DOHH2 (cell line): ENCODE results near the gene SPON1.

Experiments
- H3F3A ChIP-seq: fragments of 200-600 bp; sonication (generic), shearing (Covaris generic); 2 replicates; pipeline ENCODE4 v1.6.0; 2016; ENCODE audit warnings: antibody characterized with exemption, mild to moderate bottlenecking; ENCODE audit not compliant: control insufficient read depth, insufficient read depth
- H3K27ac ChIP-seq: fragments of 200-600 bp; sonication (generic); 2 replicates; pipeline ENCODE4 v1.5.1; 2014; ENCODE audit warnings: low read depth, mild to moderate bottlenecking, low read length, moderate library complexity
- H3K27me3 ChIP-seq: fragments of 200-600 bp; sonication (generic); 2 replicates; pipeline ENCODE4 v1.6.1; 2014; ENCODE audit warnings: mild to moderate bottlenecking, low read length, mixed read lengths; ENCODE audit not compliant: control insufficient read depth
- H3K36me3 ChIP-seq: fragments of 200-600 bp; sonication (generic); 2 replicates; pipeline ENCODE4 v1.6.1; 2014; ENCODE audit warnings: mild to moderate bottlenecking, low read length, moderate library complexity, mixed read lengths; ENCODE audit not compliant: control insufficient read depth
- H3K4me1 ChIP-seq: fragments of 200-600 bp; sonication (generic); 2 replicates; pipeline ENCODE4 v1.6.1; 2014; ENCODE audit warnings: mild to moderate bottlenecking, low read length, mixed read lengths; ENCODE audit not compliant: control insufficient read depth
- H3K4me2 ChIP-seq: fragments of 200-600 bp; sonication (generic); 2 replicates; pipeline ENCODE4 v1.6.0; 2014; ENCODE audit warnings: mild to moderate bottlenecking, low read length, moderate library complexity
- H3K4me3 ChIP-seq: fragments of 200-600 bp; sonication (generic); 2 replicates; pipeline ENCODE4 v1.5.1; 2014; ENCODE audit warnings: mild to moderate bottlenecking, low read length, mixed read lengths
- H3K79me2 ChIP-seq: fragments of 200-600 bp; sonication (generic); 2 replicates; pipeline ENCODE4 v1.6.1; 2014; ENCODE audit warnings: mild to moderate bottlenecking, low read length, mixed read lengths; ENCODE audit not compliant: control insufficient read depth
- H3K9me2 ChIP-seq: fragments of 200-600 bp; sonication (generic); replicated peaks from 2 replicates; pipeline ENCODE4 v1.6.1; 2014; ENCODE audit warnings: mild to moderate bottlenecking, low read length, mixed read lengths; ENCODE audit not compliant: control insufficient read depth
- H3K9me3 ChIP-seq: fragments of 200-600 bp; sonication (generic); 2 replicates; pipeline ENCODE4 v1.6.1; 2014; ENCODE audit warnings: antibody characterized with exemption, low read length, mixed read lengths; ENCODE audit not compliant: control insufficient read depth, insufficient read depth
- H4K20me1 ChIP-seq: fragments of 200-600 bp; sonication (generic); 2 replicates; pipeline ENCODE4 v1.6.0; 2014; ENCODE audit warnings: low read depth, mild to moderate bottlenecking, antibody characterized with exemption, low read length, moderate library complexity; ENCODE audit not compliant: control insufficient read depth, insufficient read depth
- EZH2phosphoT487 ChIP-seq: fragments of 200-600 bp; sonication (generic); IDR thresholded peaks from 2 replicates; pipeline ENCODE4 v1.6.1; 2017; ENCODE audit warnings: borderline replicate concordance, mild to moderate bottlenecking, antibody characterized with exemption, low read length, moderate library complexity, mixed read lengths
- TF ChIP-seq, protein P1 (sequence below): fragments of 200-600 bp; sonication (generic); IDR thresholded peaks from one replicate; pipeline ENCODE4 v1.5.1; 2014; ENCODE audit warnings: antibody characterized with exemption, mild to moderate bottlenecking, low read depth, low read length; ENCODE audit not compliant: poor library complexity, severe bottlenecking

SPON1 gene

DNA sequence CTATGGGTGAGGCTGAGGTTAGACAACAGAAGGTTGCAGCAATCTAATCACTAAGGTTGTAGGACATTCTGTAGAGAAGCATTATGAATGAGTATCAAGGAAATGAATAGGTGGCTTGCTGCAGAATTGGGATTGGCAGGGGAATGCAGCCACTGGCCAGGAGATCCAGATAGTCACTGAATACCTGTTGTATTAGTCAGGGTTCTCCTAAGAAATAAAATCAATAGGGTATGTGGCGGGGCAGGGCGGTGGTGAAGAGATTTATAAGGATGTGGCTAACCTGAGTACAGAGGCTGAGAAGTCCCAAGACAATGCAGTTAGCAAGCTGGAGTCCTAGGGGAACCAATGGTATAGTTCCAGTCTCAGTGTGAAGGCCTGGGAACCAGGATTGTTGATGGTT, 163.0 kb downstream of the SPON1 start:
- TF ChIP-seq EZH2phosphoT487 = no peak
- TF ChIP-seq, protein P1, sequence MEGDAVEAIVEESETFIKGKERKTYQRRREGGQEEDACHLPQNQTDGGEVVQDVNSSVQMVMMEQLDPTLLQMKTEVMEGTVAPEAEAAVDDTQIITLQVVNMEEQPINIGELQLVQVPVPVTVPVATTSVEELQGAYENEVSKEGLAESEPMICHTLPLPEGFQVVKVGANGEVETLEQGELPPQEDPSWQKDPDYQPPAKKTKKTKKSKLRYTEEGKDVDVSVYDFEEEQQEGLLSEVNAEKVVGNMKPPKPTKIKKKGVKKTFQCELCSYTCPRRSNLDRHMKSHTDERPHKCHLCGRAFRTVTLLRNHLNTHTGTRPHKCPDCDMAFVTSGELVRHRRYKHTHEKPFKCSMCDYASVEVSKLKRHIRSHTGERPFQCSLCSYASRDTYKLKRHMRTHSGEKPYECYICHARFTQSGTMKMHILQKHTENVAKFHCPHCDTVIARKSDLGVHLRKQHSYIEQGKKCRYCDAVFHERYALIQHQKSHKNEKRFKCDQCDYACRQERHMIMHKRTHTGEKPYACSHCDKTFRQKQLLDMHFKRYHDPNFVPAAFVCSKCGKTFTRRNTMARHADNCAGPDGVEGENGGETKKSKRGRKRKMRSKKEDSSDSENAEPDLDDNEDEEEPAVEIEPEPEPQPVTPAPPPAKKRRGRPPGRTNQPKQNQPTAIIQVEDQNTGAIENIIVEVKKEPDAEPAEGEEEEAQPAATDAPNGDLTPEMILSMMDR = no peak
- no peaks in the 10 kb centered on the region for H3K36me3 ChIP-seq
- H3K4me2 ChIP-seq = no peak overlapping the region
- H3K79me2 ChIP-seq = no peaks in the 10 kb centered on the region
- H3K9me3 ChIP-seq = no peaks in the 10 kb centered on the region
- no peaks in the 10 kb centered on the region for H3K4me1 ChIP-seq
- no peak overlapping the region for H3K4me3 ChIP-seq
- H3F3A ChIP-seq = no peaks in the 10 kb centered on the region
- H3K27ac ChIP-seq = no peak overlapping the region
- 0 out of 2 replicates have a peak, but pooled peaks cover 3% of the 10 kb centered on the region for H3K27me3 ChIP-seq
- H3K9me2 ChIP-seq = no peaks in the 10 kb centered on the region
- no peaks in the 10 kb centered on the region for H4K20me1 ChIP-seq

DNA sequence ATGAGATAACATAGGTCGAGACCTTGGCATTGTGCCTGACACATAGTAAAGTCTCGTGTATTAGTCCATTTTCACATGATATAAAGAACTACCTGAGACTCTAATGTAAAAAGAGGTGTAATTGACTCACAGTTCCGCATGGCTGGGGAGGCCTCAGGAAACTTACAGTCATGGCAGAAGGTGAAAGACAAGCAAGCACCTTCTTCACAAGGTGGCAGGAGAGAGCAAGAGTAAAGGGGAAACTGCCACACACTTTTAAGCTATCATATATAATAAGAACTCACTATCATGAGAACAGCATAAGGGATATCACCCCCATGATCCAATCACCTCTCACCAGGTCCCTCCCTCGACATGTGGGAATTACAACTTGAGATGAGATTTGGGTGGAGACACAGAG, 165.2 kb downstream of the SPON1 start:
- Histone ChIP-seq H3F3A (no peaks in the 10 kb centered on the region), H3K36me3 (no peaks in the 10 kb centered on the region), H3K9me3 (no peaks in the 10 kb centered on the region), H4K20me1 (no peaks in the 10 kb centered on the region), H3K27me3 (no peaks in the 10 kb centered on the region; the same call in 1 of the 2 replicates), H3K79me2 (no peaks in the 10 kb centered on the region), H3K4me1 (no peaks in the 10 kb centered on the region), H3K27ac (no peak overlapping the region), H3K4me3 (no peak overlapping the region), H3K4me2 (no peak overlapping the region), H3K9me2 (no peaks in the 10 kb centered on the region)
- TF ChIP-seq EZH2phosphoT487 = no peak
- TF ChIP-seq, protein P1 = no peak

DNA sequence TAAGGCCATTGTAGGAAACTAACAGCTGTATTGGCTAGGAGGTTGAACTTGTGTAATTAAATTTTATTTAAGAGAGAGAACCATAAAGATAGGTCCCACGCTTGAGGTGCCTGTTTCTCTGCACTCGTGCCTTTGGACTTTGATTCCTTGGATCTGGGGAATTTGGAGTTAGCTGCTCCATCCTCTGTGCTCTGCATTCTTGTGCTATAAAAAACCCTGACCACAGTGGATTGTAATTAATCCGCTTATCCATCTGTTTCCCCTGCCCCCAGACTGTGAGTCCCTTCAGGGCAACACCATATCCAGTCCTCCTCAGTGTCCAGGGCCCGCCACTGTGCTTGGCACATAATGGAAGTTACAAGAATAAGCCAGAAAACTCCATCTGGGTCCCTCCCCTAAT, 169.8 kb downstream of the SPON1 start:
- no peaks in the 10 kb centered on the region for H3F3A ChIP-seq
- H3K27me3 ChIP-seq = no peaks in the 10 kb centered on the region; the same call in 1 of the 2 replicates
- no peaks in the 10 kb centered on the region for H4K20me1 ChIP-seq
- H3K4me2 ChIP-seq = no peak overlapping the region
- no peak for TF ChIP-seq EZH2phosphoT487
- TF ChIP-seq, protein P1 = no peak
- H3K36me3 ChIP-seq = no peaks in the 10 kb centered on the region
- H3K4me1 ChIP-seq = no peaks in the 10 kb centered on the region
- no peak overlapping the region for H3K4me3 ChIP-seq
- no peaks in the 10 kb centered on the region for H3K9me3 ChIP-seq
- H3K27ac ChIP-seq = no peak overlapping the region
- no peaks in the 10 kb centered on the region for H3K79me2 ChIP-seq
- no peaks in the 10 kb centered on the region for H3K9me2 ChIP-seq
